Fibroblast of pulmonary artery (primary cell): ENCODE measurements around the gene PIEZO1.

ENCODE experiments used
- DNase-seq: peaks from one replicate; pipeline ENCODE4 v3.0.0-alpha.2; 2010; ENCODE audit warnings: low read depth
- H3K4me3 ChIP-seq: replicated peaks from 2 replicates; pipeline ENCODE4 v1.5.1; 2011; ENCODE audit warnings: low read depth, mild to moderate bottlenecking, control low read depth, low read length, moderate library complexity
- CTCF ChIP-seq: IDR thresholded peaks from 2 replicates; pipeline ENCODE4 v1.5.1; 2011; ENCODE audit warnings: mild to moderate bottlenecking, control low read depth, low read length, inconsistent platforms; ENCODE audit errors: missing control alignments

PIEZO1 gene

DNA sequence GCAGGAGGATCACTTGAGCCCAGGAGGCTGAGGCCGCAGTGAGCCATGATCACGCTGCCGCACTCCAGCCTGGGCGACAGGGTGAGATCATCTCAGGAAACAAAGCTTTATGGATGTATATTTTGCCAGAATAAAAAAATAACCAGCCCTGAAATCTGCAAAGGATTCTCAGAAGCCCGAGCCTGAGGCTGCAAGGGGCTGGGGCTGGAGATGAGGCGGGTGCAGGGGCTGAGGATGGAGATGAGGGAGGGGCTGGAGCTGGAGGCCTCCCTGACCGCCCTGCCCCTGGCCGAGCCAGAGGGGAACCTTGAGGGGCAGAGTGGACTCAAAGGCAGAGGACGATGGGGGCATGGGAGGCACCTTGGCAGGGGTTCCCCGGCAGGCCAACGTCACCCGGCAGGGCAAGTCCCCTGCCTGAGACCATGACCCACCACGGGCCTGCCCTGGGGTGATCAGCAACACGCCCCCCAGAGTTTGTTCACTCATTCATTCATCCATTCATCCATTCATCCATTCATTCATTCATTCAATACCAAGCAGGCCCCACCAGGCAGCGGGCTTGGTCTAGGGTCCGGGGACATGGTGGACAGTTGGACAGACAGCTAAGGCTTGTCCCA, 32.5 kb downstream of the PIEZO1 start:
- DNase-seq: no peak
- no peak for TF ChIP-seq CTCF
- H3K4me3 ChIP-seq: no peak overlapping the region

- no peak overlapping the region for H3K4me3 ChIP-seq
- no peak for DNase-seq
- TF ChIP-seq CTCF: no peak
Observed at GRCh38 chr16:88750854-88751253, 34.2 kb downstream of the PIEZO1 start.

GRCh38 chr16:88749358-88749757, 35.7 kb downstream of the PIEZO1 start:
- TF ChIP-seq CTCF: no peak
- H3K4me3 ChIP-seq: no peak overlapping the region
- no peak for DNase-seq

- H3K4me3 ChIP-seq: no peak overlapping the region
- DNase-seq: no peak
- no peak for TF ChIP-seq CTCF
Observed at GRCh38 chr16:88748364-88748763, 36.7 kb downstream of the PIEZO1 start.

- TF ChIP-seq CTCF: peak; percentile 29
- H3K4me3 ChIP-seq: no peak overlapping the region
- peak; percentile 32 for DNase-seq
Observed at GRCh38 chr16:88747588-88748301, 37.3 kb downstream of the PIEZO1 start.

GRCh38 chr16:88746506-88746905, 38.5 kb downstream of the PIEZO1 start:
- no peak for TF ChIP-seq CTCF
- no peak for DNase-seq
- no peak overlapping the region for H3K4me3 ChIP-seq
